ENCODE results near the gene TUSC2.
"Not testable (repeated sequence)": the region's sequence is repeated elsewhere in the genome, so short reads cannot be mapped to it uniquely, and the experiment has no call there.

Gene TUSC2

DNA sequence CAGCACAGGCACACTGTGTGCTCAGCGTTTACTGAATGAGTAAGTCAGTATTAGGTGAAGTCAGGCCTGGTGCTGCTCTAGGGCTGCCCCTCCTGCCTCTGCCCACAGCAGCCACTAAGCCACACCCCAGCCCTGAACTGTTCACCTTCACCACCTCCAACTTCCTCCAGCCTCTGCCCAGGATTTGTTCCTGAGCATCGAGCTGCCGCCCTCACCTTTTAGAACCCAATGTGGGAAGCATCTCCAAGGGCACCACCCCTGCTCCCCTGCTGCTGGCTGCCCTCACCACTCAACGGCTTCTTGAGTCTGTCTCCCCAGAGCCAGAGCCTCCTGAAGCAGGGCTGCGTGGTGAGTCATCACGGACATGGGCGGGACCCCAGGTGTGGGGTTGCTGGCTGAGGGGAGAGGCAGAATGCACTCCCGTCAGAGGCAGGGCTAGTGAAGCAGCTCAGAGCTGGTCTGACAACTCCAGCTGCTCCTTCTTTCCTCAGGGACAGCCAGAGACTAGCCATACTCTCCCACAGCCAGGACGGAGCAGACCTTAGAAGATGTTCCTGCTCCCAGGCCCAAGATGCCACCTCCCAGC, 11.3 kb downstream of the TUSC2 start:
- peak; percentile 66 for DNase-seq

DNA sequence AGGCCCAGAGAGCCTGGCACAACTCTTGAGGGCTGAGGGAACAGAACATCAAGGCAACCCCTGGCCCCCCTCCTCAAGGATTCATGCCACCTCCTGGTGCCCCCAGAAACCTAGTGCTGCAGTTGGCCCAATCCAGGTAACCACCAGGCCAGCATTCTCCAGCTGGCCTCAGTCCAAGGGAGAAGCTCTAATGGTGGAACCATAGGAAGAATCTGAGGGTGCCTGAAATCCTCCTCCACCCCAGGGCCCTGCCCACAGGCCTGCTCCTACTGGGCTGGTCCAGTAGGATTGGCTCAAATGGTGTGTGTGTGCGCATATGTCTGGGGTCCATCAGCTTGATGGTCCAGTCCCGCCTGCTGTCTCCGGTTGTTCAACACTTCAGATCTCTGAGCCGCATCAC, 13.2 kb downstream of the TUSC2 start:
- no peak for DNase-seq

DNA sequence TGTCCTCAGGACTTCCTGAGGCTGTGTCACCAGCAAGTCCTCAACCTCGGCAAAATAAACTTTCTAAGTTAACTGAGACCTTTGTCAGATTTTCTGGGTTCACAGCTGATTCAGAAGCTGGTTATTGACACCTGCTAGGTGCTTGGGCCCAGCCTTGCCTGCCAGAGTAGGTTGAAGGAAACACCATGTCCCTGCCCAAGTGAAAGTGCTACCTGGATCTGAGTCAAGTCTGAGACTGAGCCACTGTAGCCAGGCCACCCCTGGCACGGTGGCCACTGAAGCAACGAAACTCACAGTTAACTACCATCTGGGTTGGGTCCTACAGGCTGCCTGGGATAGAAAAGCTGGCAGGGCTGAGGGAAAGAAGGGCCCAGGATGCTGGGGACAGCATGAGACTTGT, 13.7 kb downstream of the TUSC2 start:
- no peak for DNase-seq

DNA sequence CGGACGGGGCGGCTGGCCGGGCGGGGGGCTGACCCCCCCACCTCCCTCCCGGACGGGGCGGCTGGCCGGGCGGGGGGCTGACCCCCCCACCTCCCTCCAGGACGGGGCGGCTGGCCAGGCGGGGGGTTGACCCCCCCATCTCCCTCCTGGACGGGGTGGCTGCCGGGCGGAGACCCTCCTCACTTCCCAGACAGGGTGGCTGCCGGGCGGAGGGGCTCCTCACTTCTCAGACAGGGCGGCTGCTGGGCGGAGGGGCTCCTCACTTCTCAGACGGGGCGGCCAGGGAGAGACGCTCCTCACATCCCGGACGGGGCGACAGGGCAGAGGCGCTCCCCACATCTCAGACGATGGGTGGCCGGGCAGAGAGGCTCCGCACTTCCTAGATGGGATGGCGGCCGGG, 16.0 kb downstream of the TUSC2 start:
- DNase-seq: not testable (repeated sequence)

DNA sequence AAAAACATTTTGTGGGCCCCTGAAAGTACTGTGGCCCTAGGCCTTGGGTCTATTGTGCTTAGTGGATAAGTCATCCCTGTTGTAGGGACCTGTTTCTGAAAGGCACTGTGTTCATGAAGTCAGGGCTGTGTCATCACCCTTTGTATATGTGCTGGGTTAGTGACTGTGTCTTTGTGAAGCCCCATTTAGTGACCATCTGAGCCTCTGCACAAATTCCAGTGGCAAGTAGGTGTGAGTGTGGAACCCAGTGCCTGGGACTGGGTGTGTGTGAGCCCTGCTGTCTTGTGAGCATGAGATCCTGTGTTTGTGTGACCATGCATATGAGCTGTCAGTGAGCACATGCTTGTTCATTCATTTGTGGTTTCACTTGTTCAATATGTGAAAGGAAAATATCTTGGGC, 23.4 kb downstream of the TUSC2 start:
- DNase-seq: no peak

DNA sequence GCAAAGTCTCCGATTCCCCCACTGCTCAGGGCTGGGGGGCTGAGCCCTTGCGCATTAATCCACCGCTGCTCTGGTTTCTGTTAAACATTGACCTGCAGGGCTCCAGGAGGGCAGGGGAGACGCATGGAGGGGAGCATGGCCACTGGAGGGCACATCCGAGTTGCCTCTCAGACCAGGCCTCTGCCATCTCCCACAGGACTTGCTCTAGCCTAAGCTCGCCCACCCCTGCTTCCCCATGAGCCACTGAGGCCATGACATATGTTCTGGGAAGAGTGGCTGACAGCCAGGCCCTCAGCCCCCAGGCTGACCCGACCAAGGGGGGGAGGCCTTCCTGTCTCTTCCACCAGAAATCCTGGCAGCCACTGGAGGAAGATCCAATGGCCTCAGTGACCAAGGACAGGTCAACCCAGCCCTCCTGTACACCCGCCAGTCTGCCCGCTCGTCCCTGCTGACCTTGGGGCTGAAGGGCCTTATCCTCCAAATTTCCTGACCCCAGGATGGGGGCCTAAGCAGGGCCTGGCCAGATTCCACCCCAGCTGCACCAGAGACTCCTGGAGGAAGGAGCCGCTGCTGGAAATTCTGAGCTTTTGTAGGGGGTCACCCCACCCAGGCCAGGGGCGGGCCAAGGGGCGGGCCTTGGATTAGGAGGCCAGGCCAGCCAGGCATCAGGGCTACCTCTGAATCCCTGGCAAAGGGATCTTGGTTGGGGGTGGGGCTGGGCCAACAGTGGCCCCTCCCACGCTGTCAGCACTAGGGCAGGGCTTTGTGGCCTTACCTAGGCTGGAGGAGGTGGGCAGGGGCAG, 24.8 kb downstream of the TUSC2 start, which contains the start of gene HYAL1:
HYAL1 (minus strand) TSS at position 562 of the 803 bp plus-strand sequence. CDS start 618 bp downstream, outside the sequence.
- DNase-seq: no peak

DNA sequence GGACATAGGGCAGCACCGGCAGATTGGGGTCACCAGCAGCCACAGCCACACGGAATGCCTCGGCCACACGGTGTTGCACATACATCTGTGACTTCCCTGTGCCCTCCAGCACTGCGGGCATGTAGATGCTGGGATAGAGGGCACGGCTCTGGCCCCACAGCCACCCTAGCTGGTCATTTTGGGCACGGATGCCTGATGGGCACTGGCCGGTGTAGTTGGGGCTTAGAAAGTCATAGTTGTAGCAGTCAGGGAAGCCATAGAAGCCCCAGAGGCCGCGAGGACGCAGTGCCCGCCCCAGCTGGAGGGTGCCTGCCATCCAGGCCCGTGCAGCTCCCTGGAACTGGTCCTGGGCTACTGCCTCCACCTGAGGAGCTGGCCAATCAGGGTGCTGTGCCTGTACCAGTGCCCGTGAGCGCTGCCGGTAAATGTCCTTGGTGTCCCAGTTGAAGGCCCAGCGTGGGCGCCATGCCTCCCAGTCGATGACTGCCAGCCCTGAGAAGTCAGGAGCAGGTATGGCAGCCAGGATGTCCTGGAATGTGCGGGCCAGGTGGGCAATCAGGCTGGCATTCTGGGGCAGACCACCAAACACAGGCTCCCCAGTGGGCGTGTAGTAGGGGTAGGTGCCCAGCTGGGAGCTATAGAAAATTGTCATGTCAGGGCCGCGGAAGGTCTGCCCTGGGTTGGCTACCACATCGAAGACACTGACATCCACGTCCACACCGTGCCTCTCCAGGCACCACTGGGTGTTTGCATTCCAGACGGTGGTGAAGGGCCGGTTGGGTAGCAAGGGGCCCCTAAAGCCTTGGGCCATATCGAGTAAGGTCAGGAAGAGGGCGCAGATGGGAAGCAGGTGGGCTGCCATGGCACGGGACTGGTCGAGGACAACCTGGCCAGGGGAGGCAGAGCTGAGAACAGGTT, 25.7 kb downstream of the TUSC2 start:
- DNase-seq: no peak

DNA sequence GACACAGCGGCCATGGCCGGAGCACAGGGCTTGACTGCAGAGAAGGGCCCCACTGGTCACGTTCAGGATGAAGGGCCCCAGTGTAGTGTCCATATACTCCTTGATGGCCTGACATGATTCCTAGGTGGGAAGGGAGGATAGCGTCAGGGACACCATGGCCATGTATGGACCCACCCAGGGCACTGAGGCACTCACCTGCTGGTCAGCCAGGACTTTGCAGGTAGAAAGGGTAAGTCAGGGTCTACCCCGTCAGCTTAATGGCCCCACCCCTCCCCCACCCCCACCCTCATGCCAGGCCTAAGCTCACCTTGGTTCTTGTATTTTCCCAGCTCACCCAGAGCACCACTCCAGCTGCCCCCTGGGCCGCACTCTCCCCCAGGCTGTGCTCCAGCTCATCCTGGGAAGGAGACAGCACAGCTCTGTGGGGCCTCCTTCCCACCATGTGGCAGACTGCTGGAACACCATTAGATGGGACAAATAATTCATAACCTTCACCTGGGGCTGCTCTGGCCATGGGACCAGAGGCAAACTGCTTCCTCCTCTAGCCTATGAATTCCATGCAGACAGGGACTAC, 27.3 kb downstream of the TUSC2 start:
- no peak for DNase-seq

DNA sequence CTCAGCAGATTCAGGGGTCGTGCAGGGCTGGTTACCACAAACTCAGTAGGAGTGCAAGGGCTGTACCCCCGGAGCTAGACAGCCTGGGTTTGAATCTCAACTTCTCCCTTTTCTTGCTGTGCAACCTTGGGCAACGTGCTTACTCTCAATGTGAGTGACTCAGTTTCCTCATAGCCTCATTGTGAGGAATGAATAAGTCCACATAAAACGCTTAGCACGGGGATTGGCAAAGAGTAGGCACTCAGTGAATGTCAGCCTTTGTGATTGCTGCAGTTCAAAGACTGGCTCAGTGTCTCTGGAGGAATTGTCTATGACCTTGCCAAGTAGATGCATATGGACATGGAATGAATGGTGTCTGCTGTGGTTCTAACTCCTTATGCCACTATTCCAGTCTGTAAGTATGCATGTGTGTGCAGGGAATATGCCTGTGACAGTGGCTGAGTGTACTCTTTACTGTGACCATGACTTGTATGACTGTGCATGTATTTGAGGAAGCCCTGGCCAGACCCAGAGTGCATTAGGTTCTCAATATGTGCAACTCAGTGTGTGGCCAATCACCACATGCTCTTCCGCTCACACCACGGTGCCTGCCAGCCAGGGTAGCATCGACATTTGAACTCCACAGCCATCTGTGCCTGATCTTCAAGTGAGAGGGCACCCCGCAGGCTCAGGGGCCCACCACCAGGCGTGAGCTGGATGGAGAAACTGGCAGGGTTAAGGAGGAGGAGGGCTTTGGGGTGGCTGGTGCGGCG, 27.9 kb downstream of the TUSC2 start:
- DNase-seq: no peak

DNA sequence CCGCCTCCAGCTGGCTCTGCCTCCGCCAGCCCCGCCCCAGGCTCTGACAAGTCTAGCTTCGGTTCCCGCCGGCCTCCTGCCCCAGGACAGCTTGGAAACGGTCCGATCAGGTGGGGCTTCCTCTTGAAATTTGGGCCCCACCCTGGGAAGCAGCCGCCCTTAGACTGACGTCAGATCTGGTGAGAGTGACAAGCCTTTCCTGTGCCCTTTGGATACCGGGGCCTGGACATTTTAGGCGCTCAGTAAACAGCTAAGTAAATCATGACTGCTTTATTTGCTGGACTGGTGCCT, 28.4 kb downstream of the TUSC2 start:
- no peak for DNase-seq

DNA sequence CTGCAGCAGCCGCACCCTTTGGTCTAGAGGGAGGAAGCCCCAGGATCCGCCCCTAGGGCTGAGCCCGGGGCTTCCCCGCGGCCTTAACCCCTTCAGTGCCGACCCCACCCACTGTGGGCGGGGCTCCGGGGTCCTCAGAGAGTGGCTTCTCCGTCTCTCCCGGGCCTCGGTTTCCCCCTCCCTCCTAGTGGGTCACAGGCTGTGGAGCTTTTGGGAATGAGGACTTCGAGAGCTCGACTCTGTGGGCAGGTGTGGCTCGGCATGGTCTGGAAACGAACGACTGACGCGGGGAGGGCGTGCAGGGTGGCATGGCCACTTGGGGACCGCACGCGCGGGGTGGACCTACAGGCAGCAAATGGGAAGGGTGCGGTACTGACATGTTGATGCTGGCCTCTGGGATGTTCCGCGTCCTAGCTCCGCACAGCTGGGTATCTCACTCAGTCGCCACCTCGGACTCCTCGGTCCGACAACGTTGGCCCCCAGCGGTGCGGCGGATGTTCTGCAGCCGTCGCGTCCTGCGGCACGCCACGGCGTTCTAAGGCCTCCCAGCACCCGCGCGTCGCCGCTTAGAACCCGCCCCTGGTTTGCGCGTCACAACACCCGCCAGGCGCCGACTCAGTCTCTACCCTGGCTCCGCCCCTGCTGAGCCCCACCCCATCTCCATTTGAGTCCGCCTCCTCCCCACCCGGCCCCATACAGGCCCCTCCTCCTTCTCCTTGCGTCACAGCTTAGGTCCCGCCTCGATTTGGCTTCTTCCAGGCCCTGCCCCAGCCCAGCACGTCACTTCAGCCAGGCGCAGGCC, 29.0 kb downstream of the TUSC2 start, which contains the start of the genes HYAL3 and NAA80:
HYAL3 (minus strand) TSS at position 570 of the 802 bp plus-strand sequence. CDS start 3,803 bp downstream, outside the sequence.
NAA80 (minus strand) TSS at position 570 of the 802 bp plus-strand sequence. CDS start 1,942 bp downstream, outside the sequence.
- peak; percentile 98 for DNase-seq

DNA sequence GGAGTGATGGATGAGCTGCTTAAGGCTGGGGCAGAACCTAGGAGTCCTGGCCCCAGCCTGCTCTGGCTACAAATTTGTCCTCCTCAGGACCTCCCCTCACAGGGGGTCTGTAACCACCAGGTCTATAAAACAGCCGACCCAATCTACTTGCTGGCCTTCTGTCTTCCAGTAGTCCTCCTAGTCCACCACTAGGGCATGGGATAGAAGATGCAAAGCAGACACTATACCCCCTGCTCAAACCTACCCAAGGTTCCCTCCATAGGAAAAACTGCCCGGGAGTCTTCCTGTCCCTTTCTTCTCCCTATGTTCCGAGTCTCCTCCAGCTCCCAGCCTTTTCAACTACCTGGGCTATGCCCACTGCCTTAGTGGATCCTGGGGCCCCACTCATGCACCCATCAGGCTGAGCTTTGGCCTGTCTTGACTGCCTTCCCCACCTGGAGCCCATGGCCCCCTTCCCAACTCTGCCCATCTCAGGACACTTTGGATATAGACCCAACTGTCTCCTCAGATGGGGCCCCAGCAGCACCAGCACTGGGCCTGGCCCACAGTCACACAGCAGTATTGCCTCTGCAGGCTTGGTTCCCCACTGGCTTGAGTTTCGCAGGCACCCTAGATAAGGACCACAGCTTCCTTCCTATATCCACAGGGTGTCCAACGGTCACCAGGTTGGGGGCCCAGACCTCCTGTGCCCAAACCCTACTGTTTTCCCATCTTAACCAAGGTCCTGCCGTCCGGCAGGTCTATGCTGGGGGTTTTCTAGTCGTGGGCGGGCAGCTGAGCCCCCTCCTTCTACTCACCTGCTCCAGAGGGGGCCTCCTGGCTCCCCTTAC, 29.9 kb downstream of the TUSC2 start:
- no peak for DNase-seq

DNA sequence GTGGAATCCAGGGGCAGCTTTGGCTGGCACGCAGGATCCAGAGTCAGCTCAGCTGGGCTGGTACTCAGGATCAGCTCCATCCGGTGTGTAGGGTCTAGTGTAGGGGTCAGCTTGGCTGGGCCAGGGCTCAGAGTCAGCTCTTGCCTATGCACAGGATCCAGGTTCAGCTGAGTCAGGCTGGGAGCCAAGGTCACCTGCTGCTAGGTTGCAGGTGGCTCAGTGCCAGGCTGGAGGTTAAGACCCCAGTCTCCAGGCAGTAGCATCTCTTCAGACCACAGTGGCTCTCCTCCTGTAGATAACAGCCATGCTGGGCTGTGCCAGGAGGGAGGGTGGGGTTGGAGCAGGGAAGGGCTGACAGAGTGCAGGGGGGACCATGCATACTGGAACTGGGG, 30.6 kb downstream of the TUSC2 start:
- no peak for DNase-seq

DNA sequence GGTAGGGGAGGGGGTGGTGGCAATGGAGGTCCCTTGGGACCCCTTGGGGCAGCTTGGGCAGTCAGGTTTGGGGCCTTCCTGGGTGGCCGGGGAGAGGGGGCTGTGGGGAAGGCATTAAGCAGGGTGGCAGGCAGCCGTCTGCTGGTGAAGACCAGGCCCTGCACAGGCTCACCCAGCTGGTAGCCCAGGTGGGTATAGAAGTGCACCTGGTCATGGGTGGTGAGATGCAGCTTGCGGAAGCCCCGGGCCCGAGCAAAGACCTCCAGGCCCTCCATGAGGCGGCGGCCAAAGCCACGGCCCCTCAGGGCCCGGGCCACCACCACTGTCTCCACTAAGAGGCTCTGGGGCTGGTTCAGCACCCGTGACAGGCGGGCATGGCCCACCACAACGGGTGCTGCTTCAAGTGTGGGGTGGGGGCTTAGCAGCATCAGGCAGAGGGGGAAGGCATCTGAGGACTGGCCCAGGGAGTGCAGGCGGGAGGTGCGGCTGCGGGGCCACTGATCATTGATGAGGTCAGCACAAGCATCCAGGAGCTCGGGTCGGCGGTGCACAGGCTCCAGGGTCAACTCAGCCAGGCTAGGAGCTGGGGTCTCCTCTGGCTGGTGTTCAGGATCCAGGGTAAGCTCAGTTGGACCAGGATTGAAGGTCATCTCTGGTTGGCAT, 31.2 kb downstream of the TUSC2 start:
- DNase-seq: no peak

DNA sequence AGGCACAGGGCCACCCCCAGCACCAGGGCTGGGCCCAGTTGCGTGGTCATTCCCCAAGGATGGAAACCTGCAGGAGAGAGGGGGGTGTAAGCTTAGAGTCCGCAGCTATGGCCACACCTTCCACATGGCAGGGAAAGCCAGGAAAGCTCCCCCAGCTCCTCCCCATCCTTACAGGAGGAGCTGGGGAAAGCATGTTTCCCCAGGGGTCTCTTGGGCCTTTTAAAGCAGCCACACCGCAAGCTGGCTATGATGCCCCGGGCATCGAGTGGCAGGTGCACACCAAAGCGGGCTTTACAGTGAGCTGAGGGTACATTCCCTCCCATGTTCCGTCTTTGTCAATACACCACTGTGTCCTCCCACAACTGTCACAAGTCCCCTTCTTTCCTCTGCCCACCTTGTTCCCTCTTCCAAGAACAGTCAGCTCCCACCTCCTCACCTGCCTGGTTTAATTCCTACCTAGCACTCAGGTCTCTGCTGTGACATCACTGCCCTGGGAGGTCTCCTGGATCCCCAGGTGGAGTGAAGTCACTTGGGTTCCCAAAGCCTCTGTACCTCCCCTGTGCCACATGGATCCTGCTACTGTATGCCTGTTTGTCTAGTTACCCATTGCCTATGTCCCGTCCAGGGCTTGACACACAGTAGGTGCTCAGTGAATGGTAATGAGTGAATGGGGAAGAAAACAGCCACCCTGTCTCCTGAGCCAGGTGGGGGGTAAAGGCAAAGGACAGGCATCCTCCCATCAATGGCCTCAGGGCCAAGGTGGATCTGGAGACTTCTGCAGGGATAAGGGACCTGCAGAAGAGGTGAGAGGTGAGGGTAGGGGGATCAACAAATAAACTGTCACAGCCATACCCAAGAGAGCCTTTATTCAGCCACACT, 32.2 kb downstream of the TUSC2 start:
- DNase-seq: no peak

DNA sequence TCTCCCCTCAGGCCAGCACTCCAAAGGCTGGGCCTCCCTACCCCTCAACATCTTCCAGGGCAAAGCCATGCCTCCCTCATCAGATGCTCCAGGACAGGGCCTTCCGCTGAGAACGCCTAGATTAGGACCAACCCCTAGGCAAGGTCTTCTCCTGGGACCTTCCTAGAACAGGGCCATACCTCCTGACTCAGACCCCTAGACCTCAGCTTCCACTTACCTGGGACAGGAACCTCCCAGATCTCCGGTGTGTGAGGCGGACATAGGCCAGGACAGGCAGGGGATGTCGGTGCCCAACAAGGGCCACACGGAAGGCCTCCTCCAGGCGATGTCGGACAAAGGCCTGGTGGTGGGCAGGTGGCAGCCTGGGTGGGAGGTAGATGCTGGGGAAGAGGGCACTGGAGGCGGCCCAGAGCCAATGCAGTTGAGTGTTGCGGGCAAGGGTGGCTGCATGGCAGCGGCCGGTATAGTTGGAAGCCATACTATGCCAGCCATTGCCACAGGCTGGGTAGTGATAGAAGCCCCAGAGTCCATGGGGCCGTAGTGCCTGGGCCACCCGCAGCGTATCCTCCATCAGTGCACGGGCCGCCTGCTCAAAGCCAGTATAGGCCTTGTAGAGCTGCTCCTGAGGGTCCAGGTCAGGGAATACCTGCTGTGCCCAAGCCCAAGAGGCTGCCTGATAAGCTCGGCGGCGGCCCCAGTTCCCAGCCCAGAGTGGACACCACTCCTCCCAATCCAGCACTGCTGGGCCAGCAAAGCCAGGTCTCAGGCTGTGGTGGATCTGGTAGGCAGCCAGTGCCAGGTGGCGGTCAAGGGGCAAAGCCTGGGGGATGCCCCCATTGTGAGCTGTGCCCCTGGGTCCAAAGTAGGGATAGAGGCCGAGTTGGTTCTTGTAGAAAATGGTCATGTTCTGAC, 33.3 kb downstream of the TUSC2 start:
- DNase-seq: no peak

DNA sequence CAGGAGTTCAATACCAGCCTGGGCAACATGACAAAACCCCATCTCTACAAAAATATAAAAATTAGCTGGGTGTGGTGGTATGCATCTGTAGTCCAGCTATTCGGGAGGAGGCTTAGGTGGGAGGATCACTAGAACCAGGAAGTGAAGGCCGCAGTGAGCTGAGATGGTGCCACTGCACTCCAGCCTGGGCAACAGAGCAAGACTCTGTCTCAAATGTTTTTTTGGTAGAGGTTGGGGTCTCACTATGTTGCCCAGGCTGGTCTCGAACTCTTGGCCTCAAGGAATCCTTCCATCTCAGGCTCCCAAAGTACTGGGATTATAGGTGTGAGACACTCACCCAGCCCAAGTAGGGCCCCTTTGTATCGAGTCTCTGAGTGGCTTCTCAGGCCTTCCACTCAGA, 33.9 kb downstream of the TUSC2 start:
- no peak for DNase-seq

Data from kidney glomerular epithelial cell (primary cell).